HepG2 (cell line): ENCODE measurements around the gene OSCP1. TPM values are rescaled to one million over a fixed set of nuclear protein-coding genes. Genes with fewer than 3 reads are reported as not detected.
A peak's percentile ranks its signal among the peaks of the same experiment; 100 is the strongest.

ENCODE experiments used
- ARNTL ChIP-seq: sonication (generic); formaldehyde crosslinking; IDR thresholded peaks from 2 replicates; pipeline ENCODE4 v1.4.0; 2020; ENCODE audit warnings: mild to moderate bottlenecking, missing genetic modification reagents
- GATAD2A ChIP-seq: IDR thresholded peaks from 2 replicates; pipeline ENCODE4 v1.6.1; 2016
- HNRNPH1 ChIP-seq: fragments of 200-400 bp; formaldehyde crosslinking; optimal IDR thresholded peaks from 2 replicates; pipeline ENCODE3; 2017; ENCODE audit warnings: mild to moderate bottlenecking, low read depth, low read length
- KLF12 ChIP-seq: sonication (generic); formaldehyde crosslinking; IDR thresholded peaks from 2 replicates; pipeline ENCODE4 v1.4.0; 2020; ENCODE audit warnings: missing genetic modification reagents, borderline replicate concordance
- MATR3 ChIP-seq: sonication (generic); formaldehyde crosslinking; IDR thresholded peaks from 2 replicates; pipeline ENCODE4 v1.4.0; 2020; ENCODE audit warnings: missing genetic modification reagents
- NFIC ChIP-seq: IDR thresholded peaks from 2 replicates; pipeline ENCODE4 v1.6.1; 2012; ENCODE audit warnings: mild to moderate bottlenecking, low read length, inconsistent platforms
- NFRKB ChIP-seq: fragments of 450-650 bp; IDR thresholded peaks from 2 replicates; pipeline ENCODE4 v1.6.1; 2017
- PHF20 ChIP-seq: sonication (generic); formaldehyde crosslinking; IDR thresholded peaks from 2 replicates; pipeline ENCODE4 v1.5.0; 2020; ENCODE audit warnings: mild to moderate bottlenecking, missing genetic modification reagents
- POLR2AphosphoS5 ChIP-seq: IDR thresholded peaks from 2 replicates; pipeline ENCODE4 v1.6.1; 2012; ENCODE audit warnings: low read depth, low read length
- ZFP36L2 ChIP-seq: sonication (generic); formaldehyde crosslinking; IDR thresholded peaks from 2 replicates; pipeline ENCODE4 v1.4.0; 2020; ENCODE audit warnings: missing genetic modification reagents
- ZNF207 ChIP-seq: fragments of 450-650 bp; IDR thresholded peaks from 2 replicates; pipeline ENCODE4 v1.6.1; 2016; ENCODE audit warnings: antibody characterized with exemption, borderline replicate concordance
- ZNF24 ChIP-seq: fragments of 450-650 bp; IDR thresholded peaks from 2 replicates; pipeline ENCODE4 v1.6.1; 2017; ENCODE audit warnings: antibody characterized with exemption, mild to moderate bottlenecking
- ZNF383 ChIP-seq: sonication (generic); formaldehyde crosslinking; IDR thresholded peaks from 2 replicates; pipeline ENCODE4 v1.4.0; 2020; ENCODE audit warnings: missing genetic modification reagents, mild to moderate bottlenecking, borderline replicate concordance
- ZNF441 ChIP-seq: sonication (generic); formaldehyde crosslinking; IDR thresholded peaks from 2 replicates; pipeline ENCODE4 v1.7.0; 2021; ENCODE audit warnings: missing genetic modification reagents, borderline replicate concordance
- ZNF879 ChIP-seq: sonication (generic); formaldehyde crosslinking; IDR thresholded peaks from 2 replicates; pipeline ENCODE4 v1.8.1; 2023; ENCODE audit warnings: missing genetic modification reagents
- ZSCAN20 ChIP-seq: sonication (generic); formaldehyde crosslinking; IDR thresholded peaks from 2 replicates; pipeline ENCODE4 v1.4.0; 2020; ENCODE audit warnings: missing genetic modification reagents, mild to moderate bottlenecking, borderline replicate concordance
- polyA plus RNA-seq, 8 experiments: library from polyadenylated mRNA; depleted of rRNA in 3 of 8; stranded (reverse) in 7 of 8; unstranded in 1 of 8; fragments of >200 nt; fragmentation: Illumina TruSeq in 4 of 8; extraction: Trizol in 4 of 8; gene quantifications; 2 replicates each; pipeline versions ENCODE4 v1.2.1 to v1.2.3, GENCODE V29; 2011 to 2016; ENCODE audit warnings: low read depth in 4 of 8, missing spikeins in 1 of 8, mixed read lengths in 1 of 8; ENCODE audit not compliant: insufficient read depth in 1 of 8
- total RNA-seq, 5 experiments: library from RNA; depleted of rRNA; stranded (reverse); fragments of >200 nt; fragmentation: Illumina TruSeq; extraction: Trizol; gene quantifications; 2 replicates each; pipeline ENCODE4 v1.2.3, GENCODE V29; 2016; ENCODE audit warnings: low read depth in 1 of 5
- TF ChIP-seq, protein P1 (sequence below): sonication (generic); formaldehyde crosslinking; conservative IDR thresholded peaks from 2 replicates; pipeline ENCODE4 v1.5.0; 2020; ENCODE audit warnings: missing genetic modification reagents
- TF ChIP-seq, protein P2 (sequence below): sonication (generic); formaldehyde crosslinking; IDR thresholded peaks from 2 replicates; pipeline ENCODE4 v1.4.0; 2020; ENCODE audit warnings: missing genetic modification reagents, borderline replicate concordance
- TF ChIP-seq, protein P3 (sequence below): sonication (generic); formaldehyde crosslinking; IDR thresholded peaks from 2 replicates; pipeline ENCODE4 v1.5.0; 2020; ENCODE audit warnings: mild to moderate bottlenecking, missing genetic modification reagents, borderline replicate concordance
- TF ChIP-seq, protein P4 (sequence below): IDR thresholded peaks from 2 replicates; pipeline ENCODE4 v1.6.1; 2016; ENCODE audit warnings: low read depth, missing genetic modification reagents, missing compliant biosample characterization

OSCP1 gene
- total and polyA plus RNA-seq, 2 of the 13 experiments (the other 11 are each of a cell fraction or from before 2014, with no cell fraction given): 0.60 to 0.84 TPM

DNA sequence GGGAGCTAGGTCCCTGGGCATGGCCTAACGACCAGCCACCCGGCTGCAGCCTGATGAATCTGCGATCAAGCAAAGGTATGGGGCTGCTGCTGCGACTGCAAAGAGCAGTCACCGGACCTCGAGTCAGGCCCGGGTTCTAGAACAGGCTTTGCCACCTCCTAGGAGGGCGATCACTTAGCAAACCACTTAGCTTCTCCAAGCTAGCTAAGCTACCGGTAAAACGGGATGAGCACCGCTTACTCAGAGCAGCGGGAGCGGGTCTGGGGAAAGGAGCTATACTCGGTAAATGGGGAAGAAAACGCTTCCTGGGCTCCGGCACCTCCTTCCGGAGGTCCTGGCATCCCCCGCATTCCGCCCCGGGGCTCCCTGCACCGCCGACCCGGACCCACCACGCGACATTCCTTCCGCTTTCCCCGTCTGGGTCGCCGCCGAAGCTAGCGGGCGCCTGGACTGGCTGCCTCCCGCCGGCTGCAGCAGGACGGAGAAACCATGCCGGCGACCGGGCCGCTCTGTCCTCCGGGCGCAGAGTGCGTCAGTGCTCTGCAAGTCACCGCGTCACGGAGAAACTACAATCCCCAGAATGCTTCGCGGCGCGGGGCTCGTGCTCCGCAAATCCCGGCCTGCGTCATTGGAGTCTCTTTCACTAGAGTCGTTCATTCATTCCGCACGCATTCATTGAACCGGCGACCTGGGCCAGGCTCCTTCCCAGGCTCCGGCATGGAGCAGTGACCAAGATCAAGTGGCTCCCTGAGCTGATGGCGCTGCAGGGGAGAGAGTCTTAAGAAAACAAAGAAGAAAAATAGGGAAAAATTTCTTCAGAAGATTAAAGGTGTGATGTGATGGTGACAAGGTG lies 52.6 kb downstream of the OSCP1 start, which contains the start of gene LSM10 (continued):
- no peak for TF ChIP-seq ZFP36L2 (CRISPR knock-in tag)
- no peak for TF ChIP-seq ZNF441
- peak; percentile 89 for TF ChIP-seq POLR2AphosphoS5
- TF ChIP-seq, protein P1, sequence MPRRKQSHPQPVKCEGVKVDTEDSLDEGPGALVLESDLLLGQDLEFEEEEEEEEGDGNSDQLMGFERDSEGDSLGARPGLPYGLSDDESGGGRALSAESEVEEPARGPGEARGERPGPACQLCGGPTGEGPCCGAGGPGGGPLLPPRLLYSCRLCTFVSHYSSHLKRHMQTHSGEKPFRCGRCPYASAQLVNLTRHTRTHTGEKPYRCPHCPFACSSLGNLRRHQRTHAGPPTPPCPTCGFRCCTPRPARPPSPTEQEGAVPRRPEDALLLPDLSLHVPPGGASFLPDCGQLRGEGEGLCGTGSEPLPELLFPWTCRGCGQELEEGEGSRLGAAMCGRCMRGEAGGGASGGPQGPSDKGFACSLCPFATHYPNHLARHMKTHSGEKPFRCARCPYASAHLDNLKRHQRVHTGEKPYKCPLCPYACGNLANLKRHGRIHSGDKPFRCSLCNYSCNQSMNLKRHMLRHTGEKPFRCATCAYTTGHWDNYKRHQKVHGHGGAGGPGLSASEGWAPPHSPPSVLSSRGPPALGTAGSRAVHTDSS (CRISPR knock-in tag): no peak
- TF ChIP-seq GATAD2A (CRISPR knock-in tag): 0 out of 2 replicates have a peak, but pooled peaks have one; percentile 19
- TF ChIP-seq ZNF879 (CRISPR knock-in tag): no peak
- no peak for TF ChIP-seq NFIC
- peak; percentile 62; the same call in 1 of the 2 replicates for TF ChIP-seq PHF20
- TF ChIP-seq, protein P2, sequence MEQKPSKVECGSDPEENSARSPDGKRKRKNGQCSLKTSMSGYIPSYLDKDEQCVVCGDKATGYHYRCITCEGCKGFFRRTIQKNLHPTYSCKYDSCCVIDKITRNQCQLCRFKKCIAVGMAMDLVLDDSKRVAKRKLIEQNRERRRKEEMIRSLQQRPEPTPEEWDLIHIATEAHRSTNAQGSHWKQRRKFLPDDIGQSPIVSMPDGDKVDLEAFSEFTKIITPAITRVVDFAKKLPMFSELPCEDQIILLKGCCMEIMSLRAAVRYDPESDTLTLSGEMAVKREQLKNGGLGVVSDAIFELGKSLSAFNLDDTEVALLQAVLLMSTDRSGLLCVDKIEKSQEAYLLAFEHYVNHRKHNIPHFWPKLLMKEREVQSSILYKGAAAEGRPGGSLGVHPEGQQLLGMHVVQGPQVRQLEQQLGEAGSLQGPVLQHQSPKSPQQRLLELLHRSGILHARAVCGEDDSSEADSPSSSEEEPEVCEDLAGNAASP (CRISPR knock-in tag): no peak
- TF ChIP-seq NFRKB: no peak
- no peak for TF ChIP-seq HNRNPH1
- no peak for TF ChIP-seq ZNF383 (CRISPR knock-in tag)
- no peak for TF ChIP-seq ZNF207
- TF ChIP-seq ZSCAN20: peak; percentile 85
- TF ChIP-seq ARNTL (CRISPR knock-in tag): no peak
- TF ChIP-seq, protein P3, sequence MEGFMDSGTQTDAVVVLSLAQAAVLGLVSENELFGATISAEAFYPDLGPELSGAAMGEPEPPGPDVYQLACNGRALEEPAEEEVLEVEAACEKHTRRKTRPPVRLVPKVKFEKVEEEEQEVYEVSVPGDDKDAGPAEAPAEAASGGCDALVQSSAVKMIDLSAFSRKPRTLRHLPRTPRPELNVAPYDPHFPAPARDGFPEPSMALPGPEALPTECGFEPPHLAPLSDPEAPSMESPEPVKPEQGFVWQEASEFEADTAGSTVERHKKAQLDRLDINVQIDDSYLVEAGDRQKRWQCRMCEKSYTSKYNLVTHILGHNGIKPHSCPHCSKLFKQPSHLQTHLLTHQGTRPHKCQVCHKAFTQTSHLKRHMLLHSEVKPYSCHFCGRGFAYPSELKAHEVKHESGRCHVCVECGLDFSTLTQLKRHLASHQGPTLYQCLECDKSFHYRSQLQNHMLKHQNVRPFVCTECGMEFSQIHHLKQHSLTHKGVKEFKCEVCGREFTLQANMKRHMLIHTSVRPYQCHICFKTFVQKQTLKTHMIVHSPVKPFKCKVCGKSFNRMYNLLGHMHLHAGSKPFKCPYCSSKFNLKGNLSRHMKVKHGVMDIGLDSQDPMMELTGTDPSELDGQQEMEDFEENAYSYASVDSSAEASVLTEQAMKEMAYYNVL: peak; percentile 34; the same call in 1 of the 2 replicates
- peak; percentile 87 for TF ChIP-seq ZNF24
- no peak for TF ChIP-seq KLF12
- TF ChIP-seq MATR3 (CRISPR knock-in tag): no peak
- TF ChIP-seq, protein P4, sequence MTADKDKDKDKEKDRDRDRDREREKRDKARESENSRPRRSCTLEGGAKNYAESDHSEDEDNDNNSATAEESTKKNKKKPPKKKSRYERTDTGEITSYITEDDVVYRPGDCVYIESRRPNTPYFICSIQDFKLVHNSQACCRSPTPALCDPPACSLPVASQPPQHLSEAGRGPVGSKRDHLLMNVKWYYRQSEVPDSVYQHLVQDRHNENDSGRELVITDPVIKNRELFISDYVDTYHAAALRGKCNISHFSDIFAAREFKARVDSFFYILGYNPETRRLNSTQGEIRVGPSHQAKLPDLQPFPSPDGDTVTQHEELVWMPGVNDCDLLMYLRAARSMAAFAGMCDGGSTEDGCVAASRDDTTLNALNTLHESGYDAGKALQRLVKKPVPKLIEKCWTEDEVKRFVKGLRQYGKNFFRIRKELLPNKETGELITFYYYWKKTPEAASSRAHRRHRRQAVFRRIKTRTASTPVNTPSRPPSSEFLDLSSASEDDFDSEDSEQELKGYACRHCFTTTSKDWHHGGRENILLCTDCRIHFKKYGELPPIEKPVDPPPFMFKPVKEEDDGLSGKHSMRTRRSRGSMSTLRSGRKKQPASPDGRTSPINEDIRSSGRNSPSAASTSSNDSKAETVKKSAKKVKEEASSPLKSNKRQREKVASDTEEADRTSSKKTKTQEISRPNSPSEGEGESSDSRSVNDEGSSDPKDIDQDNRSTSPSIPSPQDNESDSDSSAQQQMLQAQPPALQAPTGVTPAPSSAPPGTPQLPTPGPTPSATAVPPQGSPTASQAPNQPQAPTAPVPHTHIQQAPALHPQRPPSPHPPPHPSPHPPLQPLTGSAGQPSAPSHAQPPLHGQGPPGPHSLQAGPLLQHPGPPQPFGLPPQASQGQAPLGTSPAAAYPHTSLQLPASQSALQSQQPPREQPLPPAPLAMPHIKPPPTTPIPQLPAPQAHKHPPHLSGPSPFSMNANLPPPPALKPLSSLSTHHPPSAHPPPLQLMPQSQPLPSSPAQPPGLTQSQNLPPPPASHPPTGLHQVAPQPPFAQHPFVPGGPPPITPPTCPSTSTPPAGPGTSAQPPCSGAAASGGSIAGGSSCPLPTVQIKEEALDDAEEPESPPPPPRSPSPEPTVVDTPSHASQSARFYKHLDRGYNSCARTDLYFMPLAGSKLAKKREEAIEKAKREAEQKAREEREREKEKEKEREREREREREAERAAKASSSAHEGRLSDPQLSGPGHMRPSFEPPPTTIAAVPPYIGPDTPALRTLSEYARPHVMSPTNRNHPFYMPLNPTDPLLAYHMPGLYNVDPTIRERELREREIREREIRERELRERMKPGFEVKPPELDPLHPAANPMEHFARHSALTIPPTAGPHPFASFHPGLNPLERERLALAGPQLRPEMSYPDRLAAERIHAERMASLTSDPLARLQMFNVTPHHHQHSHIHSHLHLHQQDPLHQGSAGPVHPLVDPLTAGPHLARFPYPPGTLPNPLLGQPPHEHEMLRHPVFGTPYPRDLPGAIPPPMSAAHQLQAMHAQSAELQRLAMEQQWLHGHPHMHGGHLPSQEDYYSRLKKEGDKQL (CRISPR knock-in tag): no peak
